Uterus (tissue), 2 donors: Measurements from ENCODE around the gene RHCG.

Experiments used
- CTCF ChIP-seq, 4 experiments: fragments of 200-600 bp in 2 of 4; fragments of 450-650 bp in 2 of 4; sonication (generic) in 2 of 4; IDR thresholded peaks; one replicate each; pipeline ENCODE4 v1.5.1; 2016 to 2019; ENCODE audit warnings: antibody characterized with exemption in 4 of 4, mild to moderate bottlenecking in 2 of 4, moderate library complexity in 1 of 4
- POLR2A ChIP-seq, 2 donors: fragments of 450-650 bp; IDR thresholded peaks; one replicate each; pipeline ENCODE4 v1.6.1; 2016; ENCODE audit warnings: antibody characterized with exemption in 2 of 2, mild to moderate bottlenecking in 1 of 2, moderate library complexity in 1 of 2

GRCh38 chr15:89441295-89441812 is 55.0 kb downstream of the RHCG start:
- TF ChIP-seq CTCF (IDR thresholded peaks at IDR 0.05), result no peak
- TF ChIP-seq POLR2A (IDR thresholded peaks at IDR 0.05), result no peak
